ENCODE results near the gene DYNLT4. TPM values are rescaled to one million over a fixed set of nuclear protein-coding genes. Genes with fewer than 3 reads are reported as not detected.

DYNLT4 gene
- polyA plus RNA-seq, 1 of the 3 experiments (the other 2 are of a cell fraction): 0.61 TPM

GRCh38 chr1:44849575-44850132 lies 42.5 kb upstream of the DYNLT4 start:
- ChIA-PET CTCF (interaction anchor here (1.3 kb wide), 1 partner anchor 13 kb away, joined by 3 read pairs; no protein-coding TSS in a partner anchor), POLR2A (no interaction called here)
- Histone ChIP-seq H3K27me3 (ENCODE audit: insufficient read depth) (no peaks in the 10 kb centered on the region), H3K9me3 (no peaks in the 10 kb centered on the region), H3K36me3 (replicated peaks in 1 of 2; ENCODE audit: control insufficient read depth in 1 of 2, insufficient read depth in 2 of 2, low read length in 1 of 2) (no peaks in the 10 kb centered on the region), H3K4me1 (ENCODE audit: control insufficient read depth in 1 of 2, insufficient read depth in 2 of 2, low read depth in 1 of 2, low read length in 1 of 2) (no peaks in the 10 kb centered on the region), H3K79me2 (ENCODE audit: insufficient read depth) (no peaks in the 10 kb centered on the region), H3K27ac (ENCODE audit: low read depth in 2 of 2, low read length in 1 of 2) (no peak overlapping the region), H3K4me2 (no peak overlapping the region), H4K20me1 (ENCODE audit: insufficient read depth) (no peaks in the 10 kb centered on the region), H3F3A (replicated peaks; ENCODE audit: insufficient read depth) (peaks cover 2% of the 10 kb centered on the region), H2AFZ (ENCODE audit: low read depth) (no peak overlapping the region), H3K4me3 (ENCODE audit: low read depth in 2 of 2, low read length in 1 of 2) (no peak overlapping the region), H3K9ac (no peak overlapping the region), H3K9me2 (no peaks in the 10 kb centered on the region)
- WGBS (ENCODE audit: low lambda C conversion rate): 90% methylated on average over 2 of the region's 2 CpGs
- no peak for DNase-seq
- no peak for TF ChIP-seq PBX3 (IDR thresholded peaks at IDR 0.05)
- no peak for TF ChIP-seq POLR2AphosphoS5 (IDR thresholded peaks at IDR 0.05; ENCODE audit: low read depth, low read length)
- TF ChIP-seq GABPA (IDR thresholded peaks at IDR 0.05; ENCODE audit: low read depth): no peak
- TF ChIP-seq TAF1 (IDR thresholded peaks at IDR 0.05; ENCODE audit: borderline replicate concordance, low read depth, low read length): no peak
- no peak for TF ChIP-seq FOSL2 (IDR thresholded peaks at IDR 0.05; ENCODE audit: borderline replicate concordance, low read depth)
- no peak for TF ChIP-seq MAX (IDR thresholded peaks at IDR 0.05; ENCODE audit: low read depth)
- TF ChIP-seq NFIC (IDR thresholded peaks at IDR 0.05; ENCODE audit: borderline replicate concordance): no peak
- no peak for TF ChIP-seq REST (IDR thresholded peaks at IDR 0.05; ENCODE audit: low read depth, low read length)

- Histone ChIP-seq H3F3A (replicated peaks; ENCODE audit: insufficient read depth) (peaks cover 2% of the 10 kb centered on the region), H3K9ac (no peak overlapping the region), H3K4me3 (ENCODE audit: low read depth in 2 of 2, low read length in 1 of 2) (no peak overlapping the region), H3K9me3 (no peaks in the 10 kb centered on the region), H3K79me2 (ENCODE audit: insufficient read depth) (no peaks in the 10 kb centered on the region), H3K9me2 (no peaks in the 10 kb centered on the region), H3K36me3 (replicated peaks in 1 of 2; ENCODE audit: control insufficient read depth in 1 of 2, insufficient read depth in 2 of 2, low read length in 1 of 2) (no peaks in the 10 kb centered on the region), H4K20me1 (ENCODE audit: insufficient read depth) (no peaks in the 10 kb centered on the region), H2AFZ (ENCODE audit: low read depth) (no peak overlapping the region), H3K27me3 (ENCODE audit: insufficient read depth) (no peaks in the 10 kb centered on the region), H3K27ac (ENCODE audit: low read depth in 2 of 2, low read length in 1 of 2) (no peak overlapping the region), H3K4me2 (no peak overlapping the region), H3K4me1 (ENCODE audit: control insufficient read depth in 1 of 2, insufficient read depth in 2 of 2, low read depth in 1 of 2, low read length in 1 of 2) (no peaks in the 10 kb centered on the region)
- DNase-seq: no peak
- ChIA-PET CTCF (interaction anchor here (0.8 to 1.7 kb wide), 4 partner anchors 12 to 166 kb away, joined by 3 to 5 read pairs (median 3); no protein-coding TSS in a partner anchor), POLR2A (no interaction called here)
- WGBS (ENCODE audit: low lambda C conversion rate): 96% methylated on average over 5 of the region's 7 CpGs
- no peak for TF ChIP-seq USF2 (IDR thresholded peaks at IDR 0.05; ENCODE audit: borderline replicate concordance, low read depth, low read length)
- no peak for TF ChIP-seq FOXM1 (IDR thresholded peaks at IDR 0.05; ENCODE audit: low read depth)
- TF ChIP-seq CTCF (IDR thresholded peaks at IDR 0.05): no peak
- TF ChIP-seq PBX3 (IDR thresholded peaks at IDR 0.05): no peak
- no peak for TF ChIP-seq NFIC (IDR thresholded peaks at IDR 0.05; ENCODE audit: borderline replicate concordance)
- no peak for TF ChIP-seq EZH2phosphoT487 (IDR thresholded peaks at IDR 0.05; ENCODE audit: borderline replicate concordance, low read depth)
- no peak for TF ChIP-seq GATA2 (CRISPR knock-in tag; IDR thresholded peaks at IDR 0.05)
- no peak for TF ChIP-seq CHD2 (IDR thresholded peaks at IDR 0.05; ENCODE audit: low read length, partially characterized antibody)
Measured at GRCh38 chr1:44848456-44849181, 41.5 kb upstream of the DYNLT4 start.
